NCI-H774 (cell line): ENCODE measurements around the gene TBCD.

Source experiments
- DNase-seq: peaks from one replicate; lab custom pipeline; 2025; lab: John Stamatoyannopoulos, UW

TBCD gene

DNA sequence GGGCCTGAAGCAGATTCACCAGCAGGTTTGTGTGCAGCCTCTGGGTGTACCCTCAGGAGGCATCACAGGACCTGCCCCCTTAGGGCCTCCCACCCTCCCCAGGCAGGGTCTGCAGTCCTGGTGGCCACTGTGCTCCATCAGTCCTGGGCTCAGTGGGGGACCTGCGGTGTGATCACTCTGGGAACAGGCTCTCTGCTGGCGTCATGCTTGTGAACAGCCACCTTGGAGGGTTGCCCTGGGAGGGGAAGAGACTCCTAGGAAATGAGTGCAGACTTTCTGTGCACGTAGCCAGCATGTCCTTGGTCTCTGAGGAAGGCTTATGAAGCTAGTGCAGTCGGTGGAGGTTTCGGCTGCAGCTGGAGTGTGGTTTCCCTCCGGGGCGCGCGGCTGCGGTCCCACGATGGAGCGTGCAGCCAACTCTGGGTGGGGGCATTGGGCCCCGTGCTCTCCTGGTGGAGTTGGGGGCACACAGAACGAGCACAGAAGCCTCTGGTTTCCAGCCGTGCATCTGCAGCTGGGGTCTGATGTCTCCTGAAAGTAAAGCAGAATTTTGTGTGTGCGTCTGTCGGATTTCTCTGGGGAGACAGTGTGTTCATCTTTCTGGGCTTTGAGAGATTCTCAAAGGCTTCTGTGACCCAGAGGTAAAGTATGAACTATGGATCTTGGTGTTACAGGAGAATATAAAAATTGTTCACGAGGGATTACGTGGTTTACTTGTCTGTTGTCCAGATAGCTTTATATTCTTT lies 156.1 kb downstream of the TBCD start:
- no peak for DNase-seq

DNA sequence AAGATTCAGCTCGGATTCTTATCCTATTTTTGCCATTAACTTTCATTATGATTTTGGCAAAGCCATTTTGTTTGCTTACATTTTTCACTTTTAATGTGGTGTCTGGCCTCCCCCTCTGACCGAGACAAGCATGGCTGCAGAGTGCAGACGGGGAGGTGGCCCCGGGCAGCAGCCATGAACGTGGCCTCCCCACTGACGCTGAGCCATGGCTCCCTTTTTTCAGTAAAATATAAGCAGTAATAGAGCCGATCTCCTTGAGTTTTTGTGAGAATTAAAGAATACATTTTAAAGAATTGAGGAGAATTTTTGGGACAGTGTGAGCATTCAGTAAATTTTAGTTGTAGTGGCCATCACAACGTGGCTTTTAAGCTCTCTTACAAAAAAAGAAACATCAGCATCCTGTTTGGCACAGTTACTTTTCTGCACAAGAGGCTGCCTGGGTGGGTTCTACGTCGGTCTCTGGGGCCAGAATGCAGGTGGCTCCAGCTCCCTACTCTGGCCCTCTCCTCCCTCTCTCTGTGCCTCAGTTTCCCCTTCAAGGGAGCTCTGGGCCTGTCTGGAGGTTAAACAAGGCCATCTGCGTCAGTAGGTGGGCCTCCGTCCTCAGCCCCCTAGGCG lies 156.8 kb downstream of the TBCD start:
- no peak for DNase-seq

DNA sequence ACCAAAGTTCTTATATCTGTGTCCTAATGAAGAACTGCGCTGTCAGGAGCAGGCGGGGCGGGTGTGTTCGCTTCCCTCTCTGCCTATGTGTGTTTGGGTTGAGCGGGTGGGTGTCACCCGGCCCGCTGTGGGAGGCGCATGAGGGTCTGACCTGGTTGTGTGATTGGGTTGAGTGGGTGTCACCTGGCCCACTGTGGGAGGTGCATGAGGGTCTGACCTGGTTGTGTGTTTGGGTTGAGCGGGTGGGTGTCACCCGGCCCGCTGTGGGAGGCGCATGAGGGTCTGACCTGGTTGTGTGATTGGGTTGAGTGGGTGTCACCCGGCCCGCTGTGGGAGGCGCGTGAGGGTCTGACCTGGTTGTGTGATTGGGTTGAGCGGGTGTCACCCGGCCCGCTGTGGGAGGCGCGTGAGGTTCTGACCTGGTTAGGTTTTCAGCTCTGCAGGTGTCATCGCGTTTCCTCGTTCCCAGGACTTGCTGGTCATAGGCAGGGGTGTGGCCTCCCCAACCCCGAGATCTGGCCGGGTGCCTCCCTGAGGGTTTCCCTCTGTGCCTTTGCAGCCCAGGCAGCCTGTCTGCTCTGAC lies 157.5 kb downstream of the TBCD start:
- DNase-seq, result no peak

DNA sequence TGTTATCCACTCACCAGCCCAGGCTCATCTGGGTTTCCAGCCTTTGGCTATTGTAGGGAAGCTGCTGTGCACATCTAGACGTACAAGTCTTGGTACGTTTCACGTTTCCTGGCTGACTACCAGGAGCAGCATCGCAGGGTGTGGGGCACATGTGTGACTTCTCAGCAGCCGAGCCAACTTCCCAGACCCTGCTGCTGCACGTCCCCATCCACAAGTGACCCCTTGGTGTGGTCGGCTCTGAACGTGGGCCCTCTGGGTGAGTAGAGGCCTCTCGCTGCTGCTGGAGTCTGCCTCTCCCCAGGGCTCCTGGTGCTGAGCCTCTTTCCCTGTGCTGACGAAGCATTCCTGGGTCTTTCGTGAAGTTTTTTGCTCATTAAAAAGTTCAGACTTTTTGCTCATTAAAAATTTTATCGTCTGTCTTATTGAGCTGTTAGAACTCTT lies 158.2 kb downstream of the TBCD start:
- no peak for DNase-seq

DNA sequence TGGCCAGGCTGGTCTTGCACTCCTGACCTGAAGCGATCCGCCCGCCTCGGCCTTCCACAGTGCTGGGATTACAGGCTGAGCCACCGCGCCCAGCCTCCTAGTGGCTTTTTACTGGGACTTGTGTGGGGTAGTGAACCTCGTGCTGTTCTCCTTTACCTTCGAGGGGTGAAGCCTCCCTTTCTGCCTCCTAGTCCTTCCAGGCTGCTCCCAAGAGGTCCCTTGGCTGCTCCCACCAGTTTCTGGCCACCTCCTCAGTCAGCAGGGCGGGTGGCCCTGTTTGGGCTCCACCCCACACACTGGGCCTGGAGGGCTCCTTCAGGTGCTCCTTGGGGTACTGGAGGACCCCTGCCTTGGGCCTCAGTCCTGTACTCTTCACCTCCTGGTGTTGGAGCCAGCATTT lies 158.9 kb downstream of the TBCD start:
- DNase-seq, result no peak

DNA sequence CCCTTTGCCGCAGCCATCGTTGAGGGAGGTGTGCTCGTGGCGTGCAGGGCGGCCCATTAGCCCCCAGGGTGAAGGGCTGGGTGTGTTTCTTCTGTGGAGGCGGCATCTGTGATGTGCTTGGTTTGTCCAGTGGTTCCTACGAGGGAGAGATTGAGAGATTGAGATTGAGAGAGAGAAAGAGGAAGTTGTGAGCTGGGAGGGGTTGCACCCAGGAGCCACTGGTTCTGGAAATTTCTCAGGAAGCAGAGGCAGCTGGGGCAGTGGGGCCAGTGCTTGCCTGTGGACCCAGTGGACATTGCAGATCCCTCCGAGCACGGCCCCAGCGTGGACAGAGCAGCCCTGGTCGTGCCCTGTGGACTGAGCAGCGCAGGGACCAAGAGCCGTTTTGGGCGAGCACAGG lies 160.0 kb downstream of the TBCD start:
- DNase-seq, result no peak

DNA sequence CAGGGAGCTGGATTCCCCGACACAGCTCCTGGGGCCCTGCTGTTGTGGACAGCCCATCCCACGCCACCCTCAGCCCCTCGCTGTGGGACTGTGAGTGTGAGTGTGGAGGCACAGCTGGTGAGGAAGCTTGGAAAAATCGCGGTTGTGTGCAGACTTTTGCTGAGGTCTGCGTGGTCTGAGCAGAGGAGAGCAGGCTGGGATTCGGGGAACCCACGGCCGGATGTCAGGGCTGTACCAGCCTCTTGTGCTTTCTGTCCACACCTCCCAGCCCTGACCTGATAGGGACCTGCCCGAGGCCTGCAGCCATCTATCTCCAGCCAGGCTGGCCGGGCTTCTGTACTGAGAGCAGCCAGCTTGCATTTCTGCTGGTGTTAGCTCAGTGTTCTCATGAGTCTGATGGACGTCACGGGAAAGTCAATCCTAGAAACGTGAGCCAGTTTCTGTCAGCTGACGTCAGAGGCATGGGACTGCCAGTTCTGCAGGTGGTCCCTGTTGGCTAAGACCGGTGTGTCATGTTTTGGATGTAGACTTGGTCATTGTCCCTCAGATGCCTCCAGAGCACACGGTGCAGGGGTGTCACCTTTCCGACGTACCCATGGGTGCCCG lies 160.7 kb downstream of the TBCD start:
- no peak for DNase-seq

DNA sequence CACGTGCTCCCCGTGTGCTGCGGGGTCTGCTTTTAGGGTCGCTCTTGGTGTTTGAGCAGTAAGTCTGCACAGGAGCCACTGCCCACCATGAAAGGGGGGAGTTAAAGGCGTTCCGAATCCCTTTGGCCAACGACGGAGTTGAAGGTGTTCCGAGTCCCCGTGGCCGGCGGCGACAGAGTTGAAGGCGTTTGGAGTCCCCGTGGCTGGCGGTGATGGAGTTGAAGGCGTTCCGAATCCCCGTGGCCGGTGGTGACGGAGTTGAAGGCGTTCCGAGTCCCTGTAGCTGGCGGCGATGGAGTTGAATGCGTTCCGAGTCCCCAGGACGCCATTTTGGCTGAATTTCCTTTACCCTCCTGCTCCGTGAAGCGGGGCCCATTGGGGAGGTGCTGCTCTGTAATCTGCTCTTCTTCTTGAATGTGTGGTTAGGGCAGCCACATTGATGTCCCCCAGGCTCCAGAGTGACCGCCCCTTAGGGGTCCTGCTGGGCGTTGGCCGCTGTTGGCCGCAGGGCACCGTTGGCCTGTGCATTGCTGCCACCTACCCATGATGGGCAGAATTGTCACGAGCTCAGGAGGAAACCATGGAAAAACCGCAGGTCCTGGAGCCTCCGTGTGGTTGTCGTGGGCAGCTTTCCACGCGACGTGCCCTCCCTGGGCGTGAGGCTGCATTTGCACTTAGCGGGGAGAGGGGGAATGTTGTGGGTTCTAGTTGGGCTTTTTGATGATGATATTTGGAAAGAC lies 161.6 kb downstream of the TBCD start:
- DNase-seq, result no peak

DNA sequence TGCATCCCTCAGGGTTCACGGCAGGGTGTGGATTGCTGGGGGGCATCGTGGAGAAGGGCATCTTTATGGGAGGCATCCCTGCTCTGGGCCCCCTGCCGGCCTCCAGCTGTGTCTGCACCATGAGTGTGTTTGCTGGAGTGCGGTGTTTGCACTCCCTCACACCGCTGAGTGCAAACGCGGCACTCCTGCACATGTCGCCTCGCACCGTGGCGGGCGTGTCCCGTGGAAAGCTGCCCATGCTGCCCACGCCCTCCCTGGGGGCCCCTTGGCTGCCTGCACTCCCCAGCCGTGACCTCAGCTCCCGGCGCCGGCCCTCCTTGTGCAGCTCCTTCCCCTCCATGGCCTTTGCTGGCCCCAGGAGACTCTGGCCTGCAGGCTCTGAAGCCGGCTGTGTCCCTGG lies 162.5 kb downstream of the TBCD start:
- DNase-seq, result no peak

DNA sequence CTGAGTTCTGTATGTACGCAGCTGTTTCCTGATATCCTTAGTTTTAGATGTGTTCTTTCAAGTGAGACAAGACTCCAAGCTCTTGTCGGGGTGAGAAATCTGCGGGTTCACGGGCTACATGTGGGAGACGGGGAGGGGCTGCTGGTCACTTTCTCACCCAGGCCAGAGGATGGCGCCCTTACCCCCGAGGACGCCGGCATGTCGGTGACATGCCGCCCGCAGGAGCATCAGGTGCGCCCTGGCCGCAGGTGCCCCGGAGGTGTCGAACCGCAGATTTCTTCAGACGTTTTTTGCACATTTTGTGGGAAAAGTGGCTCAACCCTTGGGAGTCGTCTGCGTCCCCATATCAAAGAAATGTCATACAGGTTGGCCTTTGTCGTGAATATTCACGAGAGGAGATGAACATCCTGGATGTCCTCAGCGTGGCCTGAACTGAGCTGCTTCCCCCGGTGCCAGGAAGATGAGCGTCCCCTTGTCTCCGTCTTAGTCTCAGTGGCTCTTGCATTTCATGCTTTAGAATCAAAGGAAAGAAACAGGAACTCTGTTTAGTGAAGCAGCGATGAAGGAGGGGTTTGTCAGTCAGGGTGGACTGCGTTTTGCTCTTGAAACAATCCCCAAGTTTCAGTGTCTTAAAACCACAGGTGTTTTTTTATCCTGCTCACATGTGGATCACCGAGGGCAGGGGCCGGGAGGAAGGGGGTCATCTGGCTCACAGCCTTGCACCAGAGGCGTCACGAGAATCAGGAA lies 163.3 kb downstream of the TBCD start:
- no peak for DNase-seq

DNA sequence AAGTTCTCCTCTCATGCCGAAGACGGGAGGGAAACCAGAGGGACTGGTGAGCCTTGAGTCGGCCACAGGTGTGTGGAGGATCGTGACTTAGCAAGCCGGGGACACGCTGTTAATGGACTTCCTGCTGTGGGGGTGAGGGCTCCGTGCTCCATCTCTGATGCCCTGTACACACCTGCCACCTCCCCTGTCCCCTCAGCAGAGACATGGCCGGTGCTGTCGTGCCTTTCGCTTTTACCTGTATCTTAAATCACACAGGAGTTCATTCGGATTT lies 163.8 kb downstream of the TBCD start:
- DNase-seq, result no peak

DNA sequence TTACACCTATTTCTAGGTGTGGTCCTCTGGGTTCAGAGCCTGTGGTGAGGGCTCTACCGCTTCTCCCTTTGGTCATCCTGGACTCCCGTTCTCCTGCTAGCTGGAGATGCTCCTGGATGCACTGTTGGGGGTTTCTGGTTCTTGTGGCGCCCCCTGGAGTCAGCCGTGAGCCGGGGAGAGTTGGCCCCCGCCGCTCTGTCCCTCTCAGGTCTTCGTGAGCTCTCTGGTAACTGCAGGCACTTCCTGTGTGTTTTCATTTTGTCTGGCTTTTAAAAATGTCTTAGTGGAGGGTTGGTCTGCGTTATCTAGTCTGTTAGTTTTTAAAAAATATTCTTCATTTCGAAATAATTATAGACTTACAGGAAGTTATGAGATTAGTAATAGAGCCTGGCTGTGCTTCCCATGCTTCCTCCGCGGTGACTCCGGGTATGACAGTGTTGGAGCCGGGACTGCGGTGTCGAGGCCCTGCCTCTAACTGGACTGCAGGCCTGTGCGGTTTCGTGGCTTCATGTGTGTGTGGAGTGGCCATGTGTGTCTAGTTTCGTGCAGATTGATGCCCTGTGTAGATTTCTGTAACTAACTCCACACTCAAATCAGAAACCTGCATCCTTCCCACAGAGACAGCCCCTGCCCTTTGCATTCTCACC lies 166.0 kb downstream of the TBCD start:
- no peak for DNase-seq

DNA sequence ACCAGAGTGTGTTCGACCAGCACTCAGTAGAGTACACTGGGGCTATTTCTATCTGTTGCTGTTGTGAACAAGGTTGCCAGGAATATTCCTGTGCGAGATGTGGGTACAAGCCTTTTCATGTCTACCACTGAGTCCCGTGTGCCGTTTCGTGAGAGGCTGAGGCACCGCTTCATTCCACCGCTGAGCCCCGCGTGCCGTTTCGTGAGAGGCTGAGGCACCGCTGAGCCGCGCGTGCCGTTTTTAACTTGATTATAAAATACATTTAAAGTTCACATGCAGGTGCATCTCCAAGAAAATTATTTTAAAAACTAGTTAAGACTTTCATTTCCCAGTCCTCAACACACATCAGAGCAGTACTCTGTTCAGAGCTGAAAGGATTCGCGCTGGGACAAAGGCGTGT lies 166.6 kb downstream of the TBCD start:
- no peak for DNase-seq

DNA sequence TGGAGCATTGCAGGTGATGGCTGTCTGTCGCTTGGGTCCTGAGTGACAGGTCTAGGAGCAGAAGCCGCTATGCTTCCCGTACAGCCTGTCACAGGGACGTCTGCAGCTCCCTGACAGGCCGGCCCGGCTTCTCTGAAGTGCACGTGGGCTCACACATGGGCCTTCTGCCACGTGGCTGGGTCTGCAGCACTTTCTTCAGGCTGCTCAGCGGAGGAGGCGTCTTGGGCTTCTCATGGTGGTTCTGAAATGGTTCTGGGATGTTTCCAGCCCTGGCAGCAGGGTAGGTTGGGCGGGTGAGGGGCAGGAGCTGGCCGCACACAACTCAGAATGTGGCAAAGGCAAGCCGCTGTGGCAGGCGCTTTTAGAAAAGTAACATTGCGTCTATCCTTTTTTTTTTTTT lies 168.3 kb downstream of the TBCD start:
- no peak for DNase-seq

DNA sequence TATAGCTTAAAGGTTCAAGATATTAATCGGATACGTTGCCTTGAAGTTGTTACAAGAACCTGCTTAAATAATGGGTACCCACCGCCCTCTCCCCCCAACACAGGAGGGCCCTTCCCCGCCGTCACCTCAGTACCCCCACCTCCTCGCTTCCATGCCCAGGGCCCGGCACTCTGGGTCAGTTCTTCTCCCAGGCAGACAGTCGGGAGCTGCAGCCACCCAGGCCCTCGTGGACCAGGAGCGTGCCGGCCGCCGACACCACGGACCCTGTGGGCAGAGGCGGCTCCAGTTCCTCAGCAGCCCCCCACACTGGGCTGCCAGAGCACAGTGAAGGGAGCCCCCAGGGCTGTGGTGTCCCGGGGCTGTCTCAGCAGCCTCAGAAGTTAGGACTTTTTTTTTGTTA lies 168.8 kb downstream of the TBCD start:
- no peak for DNase-seq

DNA sequence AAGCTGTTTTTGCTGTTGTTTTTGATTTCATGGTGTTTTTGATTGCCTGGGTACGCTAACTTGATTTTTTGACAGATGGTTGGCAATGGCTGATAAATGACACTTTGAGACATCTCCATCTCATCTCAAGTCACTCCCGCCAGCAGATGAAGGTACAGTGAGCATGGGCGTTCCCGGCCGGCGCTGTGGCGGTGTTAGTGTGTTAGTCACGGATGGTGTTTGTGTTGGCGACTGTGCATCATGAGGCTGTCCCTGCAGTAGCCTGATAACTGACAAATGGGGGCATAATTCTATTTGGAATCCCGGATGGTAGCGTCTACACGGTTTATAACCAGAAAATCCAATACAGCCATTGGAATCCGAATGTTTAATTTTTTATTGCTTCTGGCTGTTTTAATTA lies 169.6 kb downstream of the TBCD start:
- no peak for DNase-seq

DNA sequence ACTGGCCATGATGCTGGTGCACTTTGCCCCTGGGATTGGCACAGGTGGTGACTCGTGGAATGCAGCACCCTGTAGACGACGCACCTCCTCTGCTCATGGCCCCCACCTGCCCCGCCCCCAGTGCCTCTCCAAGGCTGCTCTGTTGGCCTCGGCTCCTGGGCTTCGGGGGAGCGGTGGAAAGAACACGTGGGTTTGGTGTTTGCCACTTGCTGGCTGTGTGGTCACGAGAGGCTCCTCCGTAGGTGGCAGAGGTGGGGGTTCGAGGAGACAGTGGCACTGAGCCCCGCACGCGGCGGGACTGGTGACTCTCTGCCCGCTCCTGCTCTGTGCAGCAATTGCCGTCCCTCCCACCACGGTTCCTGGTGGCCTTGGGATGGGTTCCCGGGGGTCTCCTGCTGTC lies 170.8 kb downstream of the TBCD start:
- DNase-seq, result no peak

DNA sequence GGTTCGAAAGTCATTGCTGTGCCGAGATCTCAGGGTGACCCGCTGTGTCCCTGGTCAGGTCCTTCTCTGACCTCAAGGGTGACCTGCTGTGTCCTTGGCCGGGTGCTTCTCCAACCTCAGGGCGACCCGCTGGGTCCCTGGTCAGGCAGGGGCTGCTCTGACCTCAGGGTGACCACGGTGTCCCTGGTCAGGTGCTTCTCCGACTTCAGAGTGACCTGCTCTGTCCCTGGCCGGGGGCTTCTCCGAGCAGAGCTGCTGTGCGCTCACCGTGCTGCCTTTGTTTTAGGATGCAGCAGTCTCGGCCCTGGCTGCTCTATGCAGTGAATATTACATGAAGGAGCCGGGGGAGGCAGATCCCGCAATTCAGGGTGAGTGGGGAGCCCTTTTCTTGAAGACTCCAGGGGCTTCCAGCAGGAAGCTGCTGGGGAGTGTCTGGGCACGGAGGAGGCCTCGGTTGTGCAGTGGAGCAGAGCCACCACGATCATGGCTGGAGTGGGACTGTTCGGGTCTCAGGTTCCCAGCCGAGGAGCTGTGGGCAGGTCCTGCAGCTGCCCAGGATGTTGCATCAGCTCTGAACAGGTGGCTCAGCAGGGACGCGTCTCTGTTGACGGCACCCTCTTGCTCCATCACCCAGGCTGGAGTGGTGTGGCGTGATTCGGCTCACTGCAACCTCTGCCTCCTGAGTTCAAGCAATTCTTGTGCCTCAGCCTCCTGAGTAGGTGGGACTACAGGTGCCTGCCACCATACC lies 171.7 kb downstream of the TBCD start:
- DNase-seq, result no peak

DNA sequence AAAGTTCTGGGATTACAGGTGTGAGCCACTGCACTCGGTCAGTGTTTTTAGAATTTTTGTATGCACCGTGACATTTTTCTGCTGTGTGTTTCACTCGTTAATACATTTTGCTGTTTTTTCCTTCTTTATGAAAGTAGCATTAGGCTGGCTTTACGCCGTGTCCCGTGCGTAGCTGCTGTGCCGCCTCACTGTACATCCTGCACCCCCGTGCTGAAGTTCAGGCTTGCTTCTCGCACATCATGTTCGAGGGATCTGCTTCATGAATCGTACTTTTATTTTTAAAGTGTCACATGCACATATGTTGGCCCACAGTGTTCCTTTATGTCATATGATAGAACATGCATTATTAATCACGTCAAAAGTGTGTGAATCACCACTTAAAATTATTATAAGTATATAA lies 172.3 kb downstream of the TBCD start:
- no peak for DNase-seq

DNA sequence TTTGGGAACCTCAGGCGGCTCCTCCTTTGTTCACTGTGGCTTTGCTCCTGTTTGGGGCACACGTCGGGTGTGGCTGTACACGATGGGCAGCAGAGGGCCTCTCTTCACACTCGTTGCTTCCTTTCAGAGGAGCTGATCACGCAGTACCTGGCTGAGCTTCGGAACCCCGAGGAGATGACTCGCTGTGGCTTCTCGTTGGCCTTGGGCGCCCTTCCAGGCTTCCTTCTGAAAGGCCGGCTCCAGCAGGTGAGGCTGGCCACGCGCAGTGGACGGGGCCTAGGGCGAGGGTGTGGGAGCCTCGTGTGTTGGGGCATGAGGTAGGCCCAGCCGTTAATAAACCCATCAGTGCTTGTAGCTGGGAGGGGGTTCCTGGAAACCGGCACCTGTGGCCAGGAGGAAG lies 172.9 kb downstream of the TBCD start:
- no peak for DNase-seq

DNA sequence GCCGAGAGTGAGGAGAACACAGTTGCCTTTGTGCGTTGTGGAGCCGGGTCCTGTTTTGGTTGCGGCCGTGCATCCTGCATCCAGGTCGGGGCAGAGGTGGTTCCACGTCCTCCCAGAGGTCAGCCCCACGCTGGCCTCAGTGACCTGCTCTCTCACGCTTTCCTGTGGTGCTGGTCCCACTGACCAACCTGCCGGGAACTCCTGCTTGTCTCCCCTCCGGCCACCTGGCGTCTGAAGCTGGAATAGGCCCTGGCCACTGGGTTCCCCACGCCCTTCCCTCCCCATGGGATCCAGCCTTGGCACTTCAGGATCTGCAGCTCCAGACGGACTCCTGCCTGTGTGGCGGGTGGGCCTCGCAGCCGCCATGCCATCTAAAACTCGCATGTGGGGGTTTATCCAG lies 173.5 kb downstream of the TBCD start:
- DNase-seq, result no peak
